ENCODE data around the gene SPACA5. TPM values are rescaled to one million over a fixed set of nuclear protein-coding genes. Genes with fewer than 3 reads are reported as not detected.

SPACA5 gene
- total RNA-seq, 1 donor from 2014 or later: not detected

DNA sequence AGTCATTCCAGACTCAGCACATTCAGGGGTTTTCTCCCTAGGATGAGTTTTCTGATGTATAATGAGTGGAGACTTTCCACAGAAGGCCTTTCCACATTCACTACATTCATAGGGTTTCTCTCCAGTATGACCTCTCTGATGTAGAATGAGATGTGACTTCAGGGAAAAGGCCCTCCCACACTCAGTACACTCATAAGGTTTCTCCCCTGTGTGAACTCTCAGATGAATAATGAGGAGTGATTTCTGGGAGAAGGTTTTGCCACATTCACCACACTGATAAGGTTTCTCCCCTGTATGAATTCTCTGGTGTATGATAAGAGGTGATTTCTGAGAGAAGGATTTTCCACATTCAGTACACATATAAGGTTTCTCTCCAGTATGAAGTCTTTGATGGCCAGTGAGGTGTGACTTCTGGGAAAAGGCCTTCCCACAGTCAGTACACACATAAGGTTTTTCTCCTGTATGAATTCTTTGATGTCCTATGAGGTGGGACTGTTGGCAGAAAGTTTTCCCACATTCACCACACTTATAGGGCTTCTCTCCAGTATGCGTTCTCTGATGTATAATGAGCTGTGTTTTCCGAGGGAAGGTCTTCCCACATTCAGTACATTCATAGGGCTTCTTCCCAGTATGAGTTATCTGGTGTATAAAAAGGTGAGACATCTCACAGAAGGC, 52.0 kb downstream of the SPACA5 start:
- Mint-ChIP-seq H3K4me3 (no peak overlapping the region), H3K9me3 (peaks cover 15% of the 10 kb centered on the region), H3K4me1 (no peaks in the 10 kb centered on the region), H3K36me3 (ENCODE audit: low read depth) (peaks cover 33% of the 10 kb centered on the region), H3K27ac (ENCODE audit: unreplicated experiment) (no peak overlapping the region), H3K27me3 (ENCODE audit: low read depth) (no peaks in the 10 kb centered on the region)
- no peak for DNase-seq (ENCODE audit: low read depth, low spot score)
- TF ChIP-seq, protein P1, sequence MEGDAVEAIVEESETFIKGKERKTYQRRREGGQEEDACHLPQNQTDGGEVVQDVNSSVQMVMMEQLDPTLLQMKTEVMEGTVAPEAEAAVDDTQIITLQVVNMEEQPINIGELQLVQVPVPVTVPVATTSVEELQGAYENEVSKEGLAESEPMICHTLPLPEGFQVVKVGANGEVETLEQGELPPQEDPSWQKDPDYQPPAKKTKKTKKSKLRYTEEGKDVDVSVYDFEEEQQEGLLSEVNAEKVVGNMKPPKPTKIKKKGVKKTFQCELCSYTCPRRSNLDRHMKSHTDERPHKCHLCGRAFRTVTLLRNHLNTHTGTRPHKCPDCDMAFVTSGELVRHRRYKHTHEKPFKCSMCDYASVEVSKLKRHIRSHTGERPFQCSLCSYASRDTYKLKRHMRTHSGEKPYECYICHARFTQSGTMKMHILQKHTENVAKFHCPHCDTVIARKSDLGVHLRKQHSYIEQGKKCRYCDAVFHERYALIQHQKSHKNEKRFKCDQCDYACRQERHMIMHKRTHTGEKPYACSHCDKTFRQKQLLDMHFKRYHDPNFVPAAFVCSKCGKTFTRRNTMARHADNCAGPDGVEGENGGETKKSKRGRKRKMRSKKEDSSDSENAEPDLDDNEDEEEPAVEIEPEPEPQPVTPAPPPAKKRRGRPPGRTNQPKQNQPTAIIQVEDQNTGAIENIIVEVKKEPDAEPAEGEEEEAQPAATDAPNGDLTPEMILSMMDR (conservative IDR thresholded peaks at IDR 0.05): no peak

- Mint-ChIP-seq H3K27me3 (ENCODE audit: low read depth) (no peaks in the 10 kb centered on the region), H3K4me3 (no peak overlapping the region), H3K36me3 (ENCODE audit: low read depth) (peaks cover 33% of the 10 kb centered on the region), H3K9me3 (peaks cover 15% of the 10 kb centered on the region), H3K27ac (ENCODE audit: unreplicated experiment) (no peak overlapping the region), H3K4me1 (no peaks in the 10 kb centered on the region)
- TF ChIP-seq, protein P1 (conservative IDR thresholded peaks at IDR 0.05): no peak
- no peak for DNase-seq (ENCODE audit: low read depth, low spot score)
These were observed 52.5 kb downstream of the SPACA5 start for GRCh38 chrX:48059296-48059639.

Other genes starting within 250 kb of the SPACA5 start
- 10.1 and 12.3 TPM in 2 replicates for gene ZNF81, start 170.1 kb upstream of the SPACA5 start, total RNA-seq
- gene ZNF182, start 3.0 kb upstream of the SPACA5 start, total RNA-seq: 7.0 and 7.2 TPM in 2 replicates
- gene ZNF630, start 64.7 kb downstream of the SPACA5 start, total RNA-seq: 1.7 and 2.1 TPM in 2 replicates
- gene SPACA5B, start 123.6 kb downstream of the SPACA5 start, total RNA-seq: not detected in 2 replicates
- gene SSX5, start 189.8 kb downstream of the SPACA5 start, total RNA-seq: not detected in 2 replicates
- gene SSX1, start 248.4 kb downstream of the SPACA5 start, total RNA-seq: not detected in 2 replicates

Measured in neural crest cell (in vitro differentiated cells).